NT2/D1 (cell line): ENCODE results near the gene RDX.

ENCODE experiments used
- SUZ12 ChIP-seq: IDR thresholded peaks from 2 replicates; pipeline ENCODE4 v1.6.1; 2011; ENCODE audit not compliant: insufficient read length, insufficient read depth; ENCODE audit errors: extremely low read depth
- ZNF274 ChIP-seq: IDR thresholded peaks from 2 replicates; pipeline ENCODE4 v1.6.1; 2011; ENCODE audit warnings: mild to moderate bottlenecking, low read depth, low read length

GRCh38 chr11:110308071-110308470 is 11.7 kb upstream of the RDX start:
- TF ChIP-seq ZNF274 (no peak), SUZ12 (no peak)
